Measurements from ENCODE around the gene GRWD1. TPM values are rescaled to one million over a fixed set of nuclear protein-coding genes. Genes with fewer than 3 reads are reported as not detected.

The GRWD1 gene
- total and polyA plus RNA-seq, 2 of the 8 experiments (the other 6 are each of a cell fraction or from before 2014, with no cell fraction given) = 36.9 to 61.9 TPM

DNA sequence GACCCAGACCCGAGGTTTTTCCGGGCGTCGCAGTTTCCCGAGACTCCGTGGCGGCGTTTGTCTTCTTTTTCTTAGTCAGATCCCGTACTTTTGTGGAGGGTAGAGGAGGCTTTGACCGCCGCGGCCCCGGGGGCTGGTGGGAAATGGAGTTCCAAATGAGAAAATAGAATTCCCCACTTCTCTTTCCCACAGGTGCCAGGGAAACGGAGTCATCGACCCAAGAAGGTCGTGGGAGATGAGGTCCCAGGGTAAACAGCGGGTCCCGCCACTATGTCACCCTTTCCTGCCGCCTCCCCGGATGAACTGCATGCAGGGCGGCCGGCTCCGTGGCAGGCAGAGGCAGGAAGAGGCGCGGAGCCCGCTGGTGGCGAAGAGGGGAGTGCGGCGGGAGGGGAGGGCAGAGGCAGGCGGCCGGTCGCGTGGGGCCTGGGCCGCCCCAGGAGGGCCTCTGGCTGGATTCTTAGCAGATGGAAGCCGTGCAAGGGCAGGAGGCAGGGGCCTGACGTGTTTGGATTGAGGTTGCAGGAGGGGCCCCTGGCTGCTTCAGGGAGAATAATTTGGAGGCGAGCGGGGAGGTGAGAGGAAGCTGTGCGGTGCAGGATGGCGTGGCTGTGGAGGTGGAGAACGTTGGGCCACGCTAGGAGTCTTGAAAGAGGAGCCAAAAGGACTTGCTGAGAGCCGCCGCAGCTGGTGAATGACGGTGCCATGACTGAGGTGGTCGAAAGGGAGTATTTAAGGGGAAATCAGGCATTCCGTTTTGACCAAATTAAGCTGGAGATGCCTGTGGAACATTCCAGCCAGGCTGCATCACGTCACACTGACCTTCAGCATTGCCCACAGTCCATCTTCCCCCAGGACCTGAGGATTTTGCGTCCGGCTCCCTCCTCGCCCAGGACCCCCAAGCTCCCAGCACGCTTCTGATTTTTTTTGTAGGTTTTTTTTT is 35.0 kb downstream of the GRWD1 start:
- WGBS, 2 experiments (ENCODE audit: extremely low coverage in 1 of 2, insufficient coverage in 1 of 2, insufficient read length in 1 of 2, insufficient replicate concordance in 2 of 2, low coverage in 1 of 2, low lambda C conversion rate in 2 of 2, missing lambda C conversion rate in 1 of 2) = 93% methylated on average over 52 of the region's 52 CpGs; no CpG with 5 or more reads in 1 of the 2 experiments
- peak overlapping the region in 1 of 2 experiments; percentile 47; a peak in 1 of 4 replicates for H3K4me2 ChIP-seq (ENCODE audit: insufficient read depth in 1 of 2, low read depth in 2 of 2, low read length in 2 of 2)
- H2AK5ac ChIP-seq (ENCODE audit: low read depth, low read length) = no peak overlapping the region
- peaks cover 0 to 1% (median 0%) of the 10 kb centered on the region in 4 experiments; a peak in 1 of 7 replicates for H3K4me1 ChIP-seq (replicated peaks in 1 of 4; ENCODE audit: control insufficient read depth in 3 of 4, insufficient read depth in 4 of 4, low read length in 3 of 4)
- H2BK12ac ChIP-seq (ENCODE audit: low read depth, low read length) = no peak overlapping the region
- no peak overlapping the region for H4K5ac ChIP-seq (ENCODE audit: insufficient read length, low read depth, low read length)
- no peaks in the 10 kb centered on the region for H3K79me2 ChIP-seq (ENCODE audit: control insufficient read depth in 1 of 2, insufficient read depth in 2 of 2, low read length in 2 of 2)
- H2AFZ ChIP-seq (ENCODE audit: low read length) = no peak overlapping the region
- H3K56ac ChIP-seq (replicated peaks; ENCODE audit: insufficient read length, low read depth, low read length) = no peak overlapping the region
- no peak overlapping the region for H2BK120ac ChIP-seq (replicated peaks; ENCODE audit: low read depth, low read length)
- peaks cover 4 to 35% (median 20%) of the 10 kb centered on the region in 4 experiments; a peak in 7 of 8 replicates for H3K36me3 ChIP-seq (ENCODE audit: control insufficient read depth in 2 of 4, insufficient read depth in 4 of 4, low read length in 3 of 4)
- H3K14ac ChIP-seq (ENCODE audit: insufficient read length) = no peak overlapping the region
- H4K91ac ChIP-seq (replicated peaks; ENCODE audit: insufficient read length, low read length) = no peak overlapping the region
- no peak overlapping the region for H3K27ac ChIP-seq (ENCODE audit: low read depth, low read length)
- H3K23ac ChIP-seq (ENCODE audit: insufficient read length) = no peak overlapping the region
- H3K4ac ChIP-seq (replicated peaks; ENCODE audit: insufficient read length, low read depth, low read length) = no peak overlapping the region
- peaks cover 5% of the 10 kb centered on the region in 2 experiments for H4K20me1 ChIP-seq (replicated peaks in 1 of 2; ENCODE audit: control insufficient read depth in 1 of 2, insufficient read depth in 2 of 2, low read length in 2 of 2)
- no peak overlapping the region for H3K18ac ChIP-seq (ENCODE audit: extremely low read depth, low read length)
- no peak overlapping the region for H2BK20ac ChIP-seq (ENCODE audit: low read length)
- FAIRE-seq = no peak
- H3K9me3 ChIP-seq (ENCODE audit: insufficient read depth in 2 of 2, low read depth in 1 of 2, low read length in 1 of 2) = no peaks in the 10 kb centered on the region
- no peak overlapping the region for H2BK15ac ChIP-seq (ENCODE audit: low read length)
- ChIA-PET POLR2A (ENCODE audit: partially characterized antibody) (interaction anchor here (0.9 to 11.4 kb wide), 19 partner anchors 8 to 165 kb away, joined by 3 to 176 read pairs (median 6); partner anchors contain the start of gene FAM83E), CTCF (ENCODE audit: partially characterized antibody) (interaction anchor here (0.5 to 3.4 kb wide), 9 partner anchors 9 to 421 kb away, joined by 3 to 18 read pairs (median 3); no protein-coding TSS in a partner anchor)
- DNase-seq (ENCODE audit: low read depth in 1 of 2, low spot score in 2 of 2) = no peak
- peak overlapping the region in 1 of 4 experiments; percentile 29; a peak in 1 of 8 replicates for H3K4me3 ChIP-seq (ENCODE audit: extremely low read depth in 1 of 4, insufficient read depth in 2 of 4, low read depth in 3 of 4, low read length in 4 of 4)
- H4K8ac ChIP-seq (ENCODE audit: extremely low read depth, insufficient read depth, low read length) = peak overlapping the region; percentile 36; the same call in 1 of the 2 replicates
- TF ChIP-seq POU5F1 (IDR thresholded peaks at IDR 0.05; ENCODE audit: low read depth, low read length) = no peak
- peak; percentile 41; the same call in 1 of the 2 replicates for TF ChIP-seq POLR2AphosphoS5 (IDR thresholded peaks at IDR 0.05; ENCODE audit: low read depth, low read length)
- no peak for TF ChIP-seq KDM1A (IDR thresholded peaks at IDR 0.05; ENCODE audit: borderline replicate concordance, low read length)
- no peak for TF ChIP-seq JUND (IDR thresholded peaks at IDR 0.05; ENCODE audit: low read length)
- TF ChIP-seq, protein P1, sequence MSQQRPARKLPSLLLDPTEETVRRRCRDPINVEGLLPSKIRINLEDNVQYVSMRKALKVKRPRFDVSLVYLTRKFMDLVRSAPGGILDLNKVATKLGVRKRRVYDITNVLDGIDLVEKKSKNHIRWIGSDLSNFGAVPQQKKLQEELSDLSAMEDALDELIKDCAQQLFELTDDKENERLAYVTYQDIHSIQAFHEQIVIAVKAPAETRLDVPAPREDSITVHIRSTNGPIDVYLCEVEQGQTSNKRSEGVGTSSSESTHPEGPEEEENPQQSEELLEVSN (IDR thresholded peaks at IDR 0.05) = no peak
- peaks cover 2% of the 10 kb centered on the region; the same call in 1 of the 2 replicates for H3K23me2 ChIP-seq (ENCODE audit: low read depth, low read length)
- no peaks in the 10 kb centered on the region; a peak in 1 of 7 replicates for H3K27me3 ChIP-seq (replicated peaks in 1 of 4; ENCODE audit: control insufficient read depth in 3 of 4, extremely low read depth in 1 of 4, insufficient read depth in 3 of 4, low read length in 3 of 4)
- H2BK5ac ChIP-seq (ENCODE audit: low read depth, low read length) = no peak overlapping the region
- H3K9ac ChIP-seq (replicated peaks in 1 of 4; ENCODE audit: extremely low read depth in 1 of 4, low read depth in 3 of 4, low read length in 3 of 4) = no peak overlapping the region
- no peaks in the 10 kb centered on the region for H3K79me1 ChIP-seq (ENCODE audit: low read depth, low read length)
